Progenitor cell of endocrine pancreas (in vitro differentiated cells): Measurements from ENCODE around the gene ART5. TPM values are rescaled to one million over a fixed set of nuclear protein-coding genes. Genes with fewer than 3 reads are reported as not detected.

Experiments
- DNase-seq: peaks from one replicate; pipeline ENCODE4 v3.0.0; 2021; ENCODE audit warnings: low spot score; ENCODE audit not compliant: unreplicated experiment
- H3K27ac Mint-ChIP-seq: 2 replicates; pipeline ENCODE4 v1.8.0; 2021; ENCODE audit warnings: mild to moderate bottlenecking, moderate library complexity, mixed read lengths
- H3K27me3 Mint-ChIP-seq: 2 replicates; pipeline ENCODE4 v1.8.0; 2021; ENCODE audit warnings: mixed read lengths
- H3K36me3 Mint-ChIP-seq: 2 replicates; pipeline ENCODE4 v1.8.0; 2022; ENCODE audit warnings: mixed read lengths; ENCODE audit not compliant: insufficient read depth
- H3K4me1 Mint-ChIP-seq: 2 replicates; pipeline ENCODE4 v1.8.0; 2021; ENCODE audit warnings: low read depth, mixed read lengths
- H3K4me3 Mint-ChIP-seq: 2 replicates; pipeline ENCODE4 v1.8.0; 2021; ENCODE audit warnings: low read depth, mild to moderate bottlenecking, moderate library complexity, mixed read lengths
- H3K9me3 Mint-ChIP-seq: 2 replicates; pipeline ENCODE4 v1.8.0; 2021; ENCODE audit warnings: low read depth, mixed read lengths
- CTCF ChIP-seq: fragments of 200-600 bp; sonication (generic); IDR thresholded peaks from one replicate; pipeline ENCODE4 v1.5.0; 2021; ENCODE audit warnings: antibody characterized with exemption, mild to moderate bottlenecking; ENCODE audit not compliant: unreplicated experiment
- total RNA-seq: library from RNA; stranded (reverse); gene quantifications from 2 replicates; pipeline ENCODE4 v1.2.1, GENCODE V29; 2021

The ART5 gene
- total RNA-seq, 1 donor from 2014 or later: 1.8 TPM

DNA sequence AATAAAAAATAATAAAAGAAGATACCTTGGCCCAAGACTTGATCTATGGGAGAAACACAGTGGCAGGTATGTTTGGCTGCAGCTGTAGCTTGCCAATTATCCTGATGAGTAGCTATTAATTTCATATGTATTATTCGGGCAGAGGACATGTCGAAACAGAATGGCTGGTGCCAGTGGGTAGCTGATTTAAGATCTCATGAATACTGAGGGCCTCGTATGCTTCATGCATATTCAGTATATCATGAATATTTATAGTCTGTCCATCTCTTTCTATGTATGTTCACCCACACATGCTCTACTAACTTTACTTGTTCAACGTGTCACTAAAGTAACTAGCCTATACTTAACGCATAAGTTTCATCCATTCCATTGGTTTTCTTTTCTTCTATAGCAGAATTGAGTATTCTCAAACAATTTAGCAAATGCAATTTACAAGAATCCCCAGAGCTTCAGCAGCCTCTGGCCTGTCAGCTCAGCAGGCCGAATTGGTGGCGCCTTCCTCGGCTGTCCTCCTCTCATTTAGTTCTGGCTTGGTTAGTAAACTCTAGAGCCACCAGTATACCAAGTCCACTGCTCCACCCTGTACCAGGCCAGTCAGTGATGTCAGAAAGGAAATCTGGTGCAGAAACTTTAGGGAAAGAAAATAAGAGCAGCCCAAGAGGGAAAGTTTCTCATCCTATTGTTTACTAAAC is 17.9 kb downstream of the ART5 start:
- Mint-ChIP-seq H3K4me1 (no peaks in the 10 kb centered on the region), H3K4me3 (no peak overlapping the region), H3K27me3 (peaks cover 14% of the 10 kb centered on the region), H3K27ac (no peak overlapping the region), H3K9me3 (no peaks in the 10 kb centered on the region), H3K36me3 (no peaks in the 10 kb centered on the region)
- TF ChIP-seq CTCF: no peak
- DNase-seq: no peak

GRCh38 chr11:3623121-3623520 is 18.7 kb downstream of the ART5 start:
- TF ChIP-seq CTCF: no peak
- no peak overlapping the region for H3K4me3 Mint-ChIP-seq
- peaks cover 14% of the 10 kb centered on the region for H3K27me3 Mint-ChIP-seq
- H3K9me3 Mint-ChIP-seq: no peaks in the 10 kb centered on the region
- no peaks in the 10 kb centered on the region for H3K36me3 Mint-ChIP-seq
- H3K27ac Mint-ChIP-seq: no peak overlapping the region
- DNase-seq: no peak
- H3K4me1 Mint-ChIP-seq: no peaks in the 10 kb centered on the region

GRCh38 chr11:3622521-3622920 is 19.3 kb downstream of the ART5 start:
- no peak for DNase-seq
- no peak for TF ChIP-seq CTCF

GRCh38 chr11:3617990-3618389 is 23.8 kb downstream of the ART5 start:
- TF ChIP-seq CTCF: no peak
- Mint-ChIP-seq H3K4me3 (no peak overlapping the region), H3K27me3 (peaks cover 30% of the 10 kb centered on the region), H3K9me3 (no peaks in the 10 kb centered on the region), H3K36me3 (no peaks in the 10 kb centered on the region), H3K27ac (no peak overlapping the region), H3K4me1 (peaks cover 3% of the 10 kb centered on the region)
- no peak for DNase-seq

More at GRCh38 chr11:3622521-3622920, 19.3 kb downstream of the ART5 start:
- H3K4me3 Mint-ChIP-seq: no peak overlapping the region
- no peak overlapping the region for H3K27ac Mint-ChIP-seq
- H3K4me1 Mint-ChIP-seq: peaks cover 3% of the 10 kb centered on the region
- H3K9me3 Mint-ChIP-seq: no peaks in the 10 kb centered on the region
- peaks cover 14% of the 10 kb centered on the region for H3K27me3 Mint-ChIP-seq
- H3K36me3 Mint-ChIP-seq: no peaks in the 10 kb centered on the region

- no peaks in the 10 kb centered on the region for H3K36me3 Mint-ChIP-seq
- no peak overlapping the region for H3K27ac Mint-ChIP-seq
- H3K4me3 Mint-ChIP-seq: no peak overlapping the region
- H3K9me3 Mint-ChIP-seq: peaks cover 3% of the 10 kb centered on the region
- TF ChIP-seq CTCF: no peak
- no peak for DNase-seq
- H3K27me3 Mint-ChIP-seq: peaks cover 27% of the 10 kb centered on the region
- peaks cover 3% of the 10 kb centered on the region for H3K4me1 Mint-ChIP-seq
These were observed 24.9 kb downstream of the ART5 start for GRCh38 chr11:3616721-3617460.
